HG03108 (cell line): Measurements from ENCODE around the gene USP1.

Source experiments
- ATAC-seq: cut with Tn5 transposase; IDR thresholded peaks from one replicate; pipeline ENCODE4 v1.9.1; 2021; ENCODE audit warnings: moderate library complexity; ENCODE audit not compliant: unreplicated experiment

The USP1 gene

GRCh38 chr1:62425041-62425440, 11.8 kb upstream of the USP1 start:
- no peak for ATAC-seq

DNA sequence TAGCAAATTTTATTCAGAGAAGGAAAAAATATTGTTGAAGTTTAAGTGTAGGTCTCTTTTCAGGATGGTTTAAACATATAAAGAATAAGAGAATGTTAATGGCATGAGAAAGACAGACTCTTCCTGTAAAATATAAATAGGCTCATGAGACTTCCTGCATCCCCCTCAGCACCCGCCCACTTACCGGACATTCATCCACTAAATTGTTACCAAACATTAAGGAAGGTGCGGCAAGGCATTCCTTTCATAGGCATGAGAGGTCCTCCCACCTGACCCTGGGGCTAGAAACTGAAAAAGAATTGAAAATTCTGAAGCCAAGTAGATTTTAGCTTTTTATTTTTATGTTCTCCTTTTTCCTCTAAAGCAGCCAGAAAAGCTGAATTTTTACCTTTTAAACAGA, 10.6 kb upstream of the USP1 start:
- ATAC-seq: no peak

GRCh38 chr1:62426794-62427193, 10.1 kb upstream of the USP1 start:
- no peak for ATAC-seq

GRCh38 chr1:62428351-62428750, 8.5 kb upstream of the USP1 start:
- no peak for ATAC-seq

GRCh38 chr1:62429581-62429980, 7.3 kb upstream of the USP1 start:
- ATAC-seq: no peak

DNA sequence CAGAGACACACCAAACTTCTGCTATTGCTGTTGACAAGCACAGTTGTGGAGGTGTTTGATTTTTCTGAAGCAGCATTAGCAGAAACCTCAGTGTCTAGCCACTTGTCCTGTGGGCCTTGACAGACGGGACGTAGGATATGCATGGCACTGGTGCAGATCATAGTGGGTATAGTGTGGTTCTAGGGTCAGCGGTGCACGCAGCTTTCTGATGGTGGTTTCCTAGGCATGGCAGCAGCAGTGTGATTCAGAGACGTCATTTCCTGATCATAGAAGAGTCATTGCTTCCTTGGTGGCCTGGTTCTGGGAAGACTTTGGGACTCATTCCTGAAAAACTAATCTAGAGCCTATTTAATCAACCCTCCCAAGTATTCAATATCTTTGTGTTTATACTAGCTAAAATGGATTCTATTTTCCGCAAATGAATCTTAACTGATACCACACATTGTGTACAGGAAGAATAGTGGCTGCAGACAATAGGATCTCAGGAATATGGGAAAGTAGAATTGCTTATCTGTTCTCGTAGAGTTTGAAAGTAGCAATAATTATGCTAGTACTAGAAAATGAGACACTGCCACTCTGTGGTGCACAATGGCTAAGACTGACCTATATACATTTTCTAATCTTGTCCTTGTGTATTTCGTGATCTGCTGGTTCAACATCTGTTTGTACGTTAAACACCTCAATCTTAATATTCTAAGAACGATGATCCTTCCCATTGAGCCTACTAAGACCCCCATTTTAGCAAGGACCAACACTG, 2.8 kb upstream of the USP1 start:
- ATAC-seq: no peak

GRCh38 chr1:62434618-62435001, 2.2 kb upstream of the USP1 start:
- no peak for ATAC-seq

DNA sequence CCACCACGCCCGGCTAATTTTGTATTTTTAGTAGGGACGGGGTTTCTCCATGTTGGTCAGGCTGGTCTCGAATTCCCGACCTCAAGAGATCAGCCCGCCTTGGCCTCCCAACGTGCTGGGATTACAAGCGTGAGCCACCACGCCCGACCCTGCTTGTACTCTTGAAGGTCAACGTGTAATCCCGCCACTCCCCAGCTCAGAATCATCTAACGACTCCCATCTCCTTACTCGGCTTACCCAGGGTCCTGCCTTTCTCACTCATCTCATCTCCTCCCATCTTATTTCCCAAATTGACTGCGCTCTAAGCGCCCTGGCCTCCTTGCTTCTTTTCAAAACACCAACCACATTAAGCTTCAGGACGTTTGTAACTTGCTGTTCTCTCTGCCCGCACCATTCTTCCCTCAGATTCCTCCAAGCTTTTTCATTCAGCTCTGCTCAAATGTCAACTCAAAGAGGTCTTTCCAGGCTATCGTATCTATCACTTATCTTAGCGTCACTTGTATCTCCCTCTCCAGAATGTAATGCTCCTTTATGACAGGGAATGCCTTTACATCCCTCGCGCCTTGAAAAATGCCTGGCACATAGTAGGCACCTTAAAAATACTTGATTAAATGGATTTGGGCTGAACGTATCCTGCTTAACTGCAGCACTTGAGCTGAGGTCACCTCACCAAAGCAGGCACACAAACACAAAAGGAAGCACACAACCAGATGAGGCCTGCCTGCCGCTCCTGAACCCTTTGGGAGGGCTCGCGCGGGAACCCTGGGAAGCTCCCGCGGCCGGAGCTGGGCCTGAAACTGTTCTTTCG, 1.4 kb upstream of the USP1 start:
- no peak for ATAC-seq

- no peak for ATAC-seq
Measured at GRCh38 chr1:62436039-62436465, 797 bp upstream of the USP1 start.

- ATAC-seq: no peak
Measured at GRCh38 chr1:62437273-62437940, 558 bp downstream of the USP1 start.

DNA sequence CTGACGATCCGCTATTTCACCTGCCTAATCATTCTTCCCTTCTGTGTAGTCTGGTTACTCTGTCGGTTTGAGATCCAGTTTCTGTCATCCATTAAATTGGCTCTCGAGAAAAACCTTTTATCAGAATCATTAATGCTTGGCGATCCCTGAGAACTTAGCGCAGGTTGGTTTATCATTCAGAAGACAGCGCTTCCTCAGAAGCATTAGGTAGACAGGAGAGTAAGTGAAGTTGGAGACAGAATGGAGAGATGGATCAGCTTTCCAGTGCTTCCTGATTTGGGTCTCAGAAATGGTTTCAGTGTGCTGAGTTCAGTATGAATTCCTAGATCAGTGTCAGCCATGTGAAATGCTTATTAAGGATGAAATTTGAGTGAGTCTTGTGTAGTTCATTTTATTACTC, 1.3 kb downstream of the USP1 start:
- no peak for ATAC-seq

DNA sequence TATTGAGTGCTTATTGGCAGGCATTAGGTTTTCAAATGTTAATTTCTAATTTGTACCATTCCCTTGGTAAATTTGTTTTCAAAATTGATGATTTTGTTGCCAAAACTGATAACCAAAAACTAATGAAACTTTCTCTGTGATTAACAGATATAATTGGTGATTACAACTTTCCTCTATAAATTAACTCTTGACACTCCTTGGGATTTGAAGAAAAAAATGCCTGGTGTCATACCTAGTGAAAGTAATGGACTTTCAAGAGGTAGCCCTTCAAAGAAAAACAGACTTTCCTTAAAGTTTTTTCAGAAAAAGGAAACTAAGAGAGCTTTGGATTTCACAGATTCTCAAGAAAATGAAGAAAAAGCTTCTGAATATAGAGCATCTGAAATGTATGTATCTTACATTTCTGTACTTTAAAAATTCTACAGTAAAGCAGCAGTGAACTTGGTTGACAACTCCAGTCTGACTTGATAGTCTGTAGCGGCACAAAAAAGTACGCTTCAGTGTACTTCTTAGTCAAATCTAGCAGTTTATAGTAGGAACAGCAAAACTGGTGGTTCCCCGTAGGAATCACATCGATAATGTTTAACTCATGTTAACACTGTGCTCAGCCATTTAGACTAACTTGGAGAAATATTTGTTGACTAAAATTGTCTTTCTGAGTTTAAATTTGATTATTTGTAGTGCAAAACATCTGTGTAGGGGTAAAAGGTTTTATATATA, 3.0 kb downstream of the USP1 start:
- ATAC-seq: peak; percentile 27

DNA sequence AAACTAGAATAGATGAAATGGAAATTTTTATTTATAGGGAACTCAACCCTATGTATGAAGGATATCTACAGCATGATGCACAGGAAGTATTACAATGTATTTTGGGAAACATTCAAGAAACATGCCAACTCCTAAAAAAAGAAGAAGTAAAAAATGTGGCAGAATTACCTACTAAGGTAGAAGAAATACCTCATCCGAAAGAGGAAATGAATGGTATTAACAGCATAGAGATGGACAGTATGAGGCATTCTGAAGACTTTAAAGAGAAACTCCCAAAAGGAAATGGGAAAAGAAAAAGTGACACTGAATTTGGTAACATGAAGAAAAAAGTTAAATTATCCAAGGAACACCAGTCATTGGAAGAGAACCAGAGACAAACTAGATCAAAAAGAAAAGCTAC, 7.9 kb downstream of the USP1 start:
- no peak for ATAC-seq

DNA sequence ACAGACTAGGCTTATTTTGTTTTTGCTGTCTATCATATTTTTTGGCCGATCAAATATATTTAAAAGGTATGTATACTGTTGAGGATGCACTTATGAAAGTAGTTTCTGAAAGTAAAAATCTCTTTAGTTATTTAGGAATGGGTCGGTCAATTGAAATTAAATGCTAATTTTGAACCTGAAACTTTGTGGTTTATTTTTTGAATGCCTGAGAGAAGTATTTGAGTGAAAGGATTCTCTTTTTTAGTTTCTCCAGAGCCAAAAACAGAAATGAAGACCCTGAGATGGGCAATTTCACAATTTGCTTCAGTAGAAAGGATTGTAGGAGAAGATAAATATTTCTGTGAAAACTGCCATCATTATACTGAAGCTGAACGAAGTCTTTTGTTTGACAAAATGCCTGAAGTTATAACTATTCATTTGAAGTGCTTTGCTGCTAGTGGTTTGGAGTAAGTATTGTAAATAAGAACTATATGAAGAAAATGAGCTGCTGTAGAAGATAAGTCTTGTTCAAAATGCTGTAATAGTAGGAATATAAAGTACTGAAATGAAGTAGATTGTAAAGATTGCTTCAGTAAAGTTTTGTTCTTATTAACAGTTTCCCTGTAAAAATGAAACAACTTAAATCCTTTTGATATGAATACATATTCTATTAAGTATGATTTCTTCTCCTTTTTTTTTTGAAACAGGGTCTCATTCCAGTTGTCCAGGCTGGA, 11.5 kb downstream of the USP1 start:
- no peak for ATAC-seq

DNA sequence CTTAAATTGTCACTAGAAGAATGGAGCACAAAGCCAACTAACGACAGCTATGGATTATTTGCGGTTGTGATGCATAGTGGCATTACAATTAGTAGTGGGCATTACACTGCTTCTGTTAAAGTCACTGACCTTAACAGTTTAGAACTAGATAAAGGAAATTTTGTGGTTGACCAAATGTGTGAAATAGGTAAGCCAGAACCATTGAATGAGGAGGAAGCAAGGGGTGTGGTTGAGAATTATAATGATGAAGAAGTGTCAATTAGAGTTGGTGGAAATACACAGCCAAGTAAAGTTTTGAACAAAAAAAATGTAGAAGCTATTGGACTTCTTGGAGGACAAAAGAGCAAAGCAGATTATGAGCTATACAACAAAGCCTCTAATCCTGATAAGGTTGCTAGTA, 13.5 kb downstream of the USP1 start:
- no peak for ATAC-seq

DNA sequence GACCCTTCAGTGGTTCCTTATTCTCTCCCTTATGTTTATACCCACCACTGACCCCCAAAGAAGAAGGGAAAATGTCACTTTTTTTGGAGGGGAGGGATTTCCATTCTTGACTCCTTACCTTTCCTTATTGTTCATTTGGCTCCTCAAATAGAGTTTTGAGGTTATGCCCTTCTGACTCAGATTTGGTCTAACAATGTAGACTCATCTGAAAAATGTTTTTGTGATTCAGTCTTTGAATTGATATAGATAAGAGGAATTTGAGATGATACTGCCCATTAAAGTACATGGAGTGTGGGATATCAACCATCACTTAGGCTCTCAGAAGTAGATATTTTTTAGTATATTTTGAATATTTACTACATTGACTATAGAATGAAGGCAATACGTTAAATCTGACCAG, 16.1 kb downstream of the USP1 start:
- ATAC-seq: no peak

DNA sequence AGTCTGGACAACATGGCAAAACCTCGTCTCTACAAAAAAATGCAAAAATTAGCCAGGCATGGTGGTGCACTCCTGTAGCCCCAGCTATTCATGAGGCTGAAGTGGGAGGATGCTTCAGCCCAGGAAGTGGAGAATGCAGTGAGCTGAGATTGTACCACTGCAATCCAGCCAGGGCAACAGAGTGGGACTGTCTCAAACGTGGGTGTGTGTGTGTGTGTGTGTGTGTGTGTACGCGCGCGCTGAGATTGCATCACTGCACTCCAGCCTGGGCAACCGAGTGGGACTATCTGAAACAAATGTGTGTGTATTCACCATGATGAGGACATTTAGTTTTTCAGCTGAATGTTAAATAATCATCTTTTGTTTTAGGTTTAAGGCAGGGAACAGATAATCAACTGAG, 21.1 kb downstream of the USP1 start:
- no peak for ATAC-seq

- ATAC-seq: no peak
Measured at GRCh38 chr1:62462370-62462769, 25.5 kb downstream of the USP1 start.

GRCh38 chr1:62467092-62467491, 30.2 kb downstream of the USP1 start:
- ATAC-seq: no peak

- ATAC-seq: no peak
Measured at GRCh38 chr1:62476525-62477219, 39.8 kb downstream of the USP1 start.
